Measurements from ENCODE around the gene TARDBP.
"Not testable (repeated sequence)": the region's sequence is repeated elsewhere in the genome, so short reads cannot be mapped to it uniquely, and the experiment has no call there.

Gene TARDBP

DNA sequence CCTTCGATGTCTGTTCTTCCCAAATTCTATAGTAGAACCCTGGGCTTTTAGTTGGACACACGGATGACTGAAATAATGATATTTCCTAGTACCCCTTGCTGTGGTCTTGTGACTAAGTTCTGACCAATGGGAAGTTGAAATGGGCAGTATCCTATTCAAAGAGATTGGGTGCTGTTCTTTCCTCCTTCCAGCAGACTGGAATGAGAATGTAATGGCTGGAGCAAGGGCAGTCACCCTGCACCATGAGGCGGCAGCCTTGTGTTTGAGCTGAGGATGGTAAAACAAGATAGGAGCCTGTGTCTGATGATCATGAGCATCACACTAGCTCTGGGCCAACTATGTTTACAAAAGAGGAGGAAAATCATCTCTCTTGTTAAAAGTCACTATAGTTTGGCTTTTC, 52.5 kb downstream of the TARDBP start:
- no peak for DNase-seq (ENCODE audit: insufficient read length, low spot score)
- no peak for TF ChIP-seq PAX5 (IDR thresholded peaks at IDR 0.05; ENCODE audit: insufficient read depth, low read length, severe bottlenecking)
- no peak for TF ChIP-seq POLR2AphosphoS5 (IDR thresholded peaks at IDR 0.05; ENCODE audit: low read depth, low read length)
- TF ChIP-seq SPI1 (IDR thresholded peaks at IDR 0.05; ENCODE audit: low read depth, low read length): no peak
- TF ChIP-seq POU2F2 (IDR thresholded peaks at IDR 0.05; ENCODE audit: low read depth, low read length): no peak
- TF ChIP-seq POLR2A (IDR thresholded peaks at IDR 0.05; ENCODE audit: low read depth, low read length): no peak
- no peak for TF ChIP-seq TAF1 (IDR thresholded peaks at IDR 0.05; ENCODE audit: low read depth, low read length)
- no peak for FAIRE-seq

DNA sequence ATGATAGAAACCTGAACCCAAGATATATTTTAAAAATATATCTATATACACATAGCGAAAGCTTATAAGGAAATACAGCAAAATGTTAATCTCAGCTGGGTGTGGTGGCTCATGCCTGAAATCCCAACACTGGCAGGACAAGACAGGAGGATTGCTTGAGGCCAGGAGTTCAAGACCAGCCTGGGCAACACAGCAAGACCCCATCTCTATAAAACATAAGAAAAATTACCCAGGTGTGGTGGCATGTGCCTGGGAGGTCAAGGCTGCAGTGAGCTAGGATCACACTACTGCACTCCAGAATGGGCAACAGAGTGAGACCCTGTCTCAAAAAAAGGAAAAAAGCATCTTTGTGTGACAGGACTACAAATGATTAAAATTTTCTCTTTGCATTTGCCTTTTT, 53.3 kb downstream of the TARDBP start:
- TF ChIP-seq SPI1 (IDR thresholded peaks at IDR 0.05; ENCODE audit: low read depth, low read length): no peak
- no peak for TF ChIP-seq POU2F2 (IDR thresholded peaks at IDR 0.05; ENCODE audit: low read depth, low read length)
- TF ChIP-seq PAX5 (IDR thresholded peaks at IDR 0.05; ENCODE audit: insufficient read depth, low read length, severe bottlenecking): no peak
- TF ChIP-seq POLR2A (IDR thresholded peaks at IDR 0.05; ENCODE audit: low read depth, low read length): no peak
- no peak for TF ChIP-seq TAF1 (IDR thresholded peaks at IDR 0.05; ENCODE audit: low read depth, low read length)
- no peak for TF ChIP-seq POLR2AphosphoS5 (IDR thresholded peaks at IDR 0.05; ENCODE audit: low read depth, low read length)
- DNase-seq (ENCODE audit: insufficient read length, low spot score): no peak
- no peak for FAIRE-seq

DNA sequence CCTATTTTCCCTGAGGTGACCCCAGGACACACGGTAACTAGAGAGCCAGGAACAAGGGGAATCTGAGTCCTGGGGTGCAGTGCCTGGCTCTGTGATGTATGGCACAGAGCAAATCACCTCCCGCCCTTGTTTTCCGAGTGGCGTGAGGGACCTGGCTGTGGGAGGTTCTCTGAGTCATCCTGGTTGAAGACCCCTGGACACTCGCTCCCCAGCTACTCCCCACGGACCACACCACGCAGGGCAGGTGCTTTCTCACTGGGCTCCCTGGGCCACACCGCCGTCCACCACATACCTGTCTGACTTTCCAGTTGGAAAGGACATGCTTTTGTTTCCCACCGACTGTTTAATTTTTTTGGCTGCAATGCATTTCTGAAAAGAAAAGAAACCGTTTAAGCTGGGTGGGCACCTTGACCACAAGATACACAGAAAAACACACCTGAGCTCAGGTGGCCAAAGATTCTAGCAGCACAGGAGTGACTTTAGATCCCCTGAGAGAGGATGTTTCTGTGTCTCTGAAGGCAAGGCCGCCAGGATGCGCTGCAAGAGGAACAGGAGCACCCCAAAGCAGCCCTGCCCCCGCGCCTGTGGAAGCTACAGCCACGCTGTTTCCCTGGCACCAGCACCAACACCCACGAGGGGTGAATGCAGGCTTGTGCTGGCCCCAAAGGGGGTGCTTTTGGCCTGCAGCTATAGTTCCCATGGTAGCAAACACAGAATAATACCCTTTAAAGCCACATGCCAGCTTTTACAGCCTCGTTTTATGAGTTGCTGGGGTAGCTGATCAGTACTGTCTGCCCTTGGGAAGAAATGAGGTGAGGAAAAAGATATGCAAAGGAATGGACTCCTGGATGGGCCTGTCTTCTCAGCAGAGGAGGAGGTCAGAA, 55.5 kb downstream of the TARDBP start:
- FAIRE-seq (no peak), DNase-seq (ENCODE audit: insufficient read length, low spot score) (no peak)
- TF ChIP-seq PAX5 (IDR thresholded peaks at IDR 0.05; ENCODE audit: insufficient read depth, low read length, severe bottlenecking) (no peak), POLR2AphosphoS5 (IDR thresholded peaks at IDR 0.05; ENCODE audit: low read depth, low read length) (no peak), POU2F2 (IDR thresholded peaks at IDR 0.05; ENCODE audit: low read depth, low read length) (no peak), TAF1 (IDR thresholded peaks at IDR 0.05; ENCODE audit: low read depth, low read length) (no peak), POLR2A (IDR thresholded peaks at IDR 0.05; ENCODE audit: low read depth, low read length) (no peak), SPI1 (IDR thresholded peaks at IDR 0.05; ENCODE audit: low read depth, low read length) (no peak)

DNA sequence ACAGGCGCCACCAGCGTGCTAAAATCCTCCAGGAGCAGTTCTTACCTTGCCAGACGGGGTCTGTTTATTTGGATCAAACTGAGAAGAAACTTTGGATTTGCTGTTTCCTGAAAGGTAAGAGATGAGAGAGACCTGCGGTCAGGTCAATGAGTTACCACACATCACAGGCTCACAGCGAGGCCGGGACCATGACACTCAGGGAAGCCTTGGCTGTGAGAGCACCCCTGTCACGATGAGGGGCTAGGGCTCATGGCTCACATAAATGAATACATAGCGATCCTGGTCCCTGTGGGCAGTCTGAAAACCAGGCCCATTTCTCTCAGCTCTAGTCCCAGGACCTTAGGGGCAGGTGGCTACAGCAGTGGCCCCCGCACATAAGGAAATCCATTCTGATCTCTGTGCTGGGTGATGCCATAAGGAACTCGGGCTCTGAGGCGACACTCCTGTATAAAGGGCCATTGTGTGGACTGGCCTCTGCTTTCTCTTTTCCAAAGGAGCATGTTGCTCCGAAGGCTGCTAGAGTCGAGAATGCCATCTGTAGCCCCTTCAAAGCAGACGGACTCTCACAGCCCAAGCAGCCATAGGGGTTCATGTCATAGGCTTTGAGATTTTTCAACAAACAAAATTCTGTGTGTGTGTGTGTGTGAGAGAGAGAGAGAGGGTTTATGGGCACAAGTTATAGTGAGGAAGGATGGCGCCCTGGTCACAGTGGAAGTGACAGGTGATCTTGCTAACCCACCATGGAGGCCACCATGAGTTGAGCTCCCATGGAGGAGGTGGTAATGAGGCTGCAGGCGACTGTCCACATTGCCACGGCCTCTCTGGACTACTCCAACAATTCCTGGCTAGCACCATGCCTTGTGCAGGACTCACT, 56.4 kb downstream of the TARDBP start:
- TF ChIP-seq TAF1 (IDR thresholded peaks at IDR 0.05; ENCODE audit: low read depth, low read length) (no peak), SPI1 (IDR thresholded peaks at IDR 0.05; ENCODE audit: low read depth, low read length) (no peak), POLR2AphosphoS5 (IDR thresholded peaks at IDR 0.05; ENCODE audit: low read depth, low read length) (no peak), POU2F2 (IDR thresholded peaks at IDR 0.05; ENCODE audit: low read depth, low read length) (no peak), PAX5 (IDR thresholded peaks at IDR 0.05; ENCODE audit: insufficient read depth, low read length, severe bottlenecking) (no peak), POLR2A (IDR thresholded peaks at IDR 0.05; ENCODE audit: low read depth, low read length) (no peak)
- no peak for FAIRE-seq
- no peak for DNase-seq (ENCODE audit: insufficient read length, low spot score)

DNA sequence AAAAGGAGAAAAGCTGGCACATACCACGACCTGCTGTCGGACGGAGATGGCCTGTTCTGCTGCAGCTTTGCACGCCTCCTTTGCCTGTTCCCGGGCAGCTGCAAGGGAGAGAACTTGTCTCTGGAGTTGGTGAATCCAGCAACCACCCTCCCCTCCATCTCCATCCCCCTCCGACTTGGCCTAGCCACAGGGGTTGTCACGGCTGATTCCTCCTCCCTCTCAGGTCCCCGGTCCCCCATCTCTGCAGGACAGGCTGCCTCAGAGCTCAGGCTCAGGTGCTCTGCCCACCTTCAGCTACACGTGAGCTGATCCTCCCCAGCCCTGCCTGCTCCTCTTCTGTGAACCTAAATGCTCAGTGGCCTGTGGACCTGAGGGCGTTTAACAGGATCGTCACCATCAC, 58.4 kb downstream of the TARDBP start:
- DNase-seq (ENCODE audit: insufficient read length, low spot score): no peak
- FAIRE-seq: no peak
- no peak for TF ChIP-seq POLR2AphosphoS5 (IDR thresholded peaks at IDR 0.05; ENCODE audit: low read depth, low read length)
- no peak for TF ChIP-seq POU2F2 (IDR thresholded peaks at IDR 0.05; ENCODE audit: low read depth, low read length)
- no peak for TF ChIP-seq PAX5 (IDR thresholded peaks at IDR 0.05; ENCODE audit: insufficient read depth, low read length, severe bottlenecking)
- TF ChIP-seq POLR2A (IDR thresholded peaks at IDR 0.05; ENCODE audit: low read depth, low read length): no peak
- TF ChIP-seq SPI1 (IDR thresholded peaks at IDR 0.05; ENCODE audit: low read depth, low read length): no peak
- no peak for TF ChIP-seq TAF1 (IDR thresholded peaks at IDR 0.05; ENCODE audit: low read depth, low read length)

DNA sequence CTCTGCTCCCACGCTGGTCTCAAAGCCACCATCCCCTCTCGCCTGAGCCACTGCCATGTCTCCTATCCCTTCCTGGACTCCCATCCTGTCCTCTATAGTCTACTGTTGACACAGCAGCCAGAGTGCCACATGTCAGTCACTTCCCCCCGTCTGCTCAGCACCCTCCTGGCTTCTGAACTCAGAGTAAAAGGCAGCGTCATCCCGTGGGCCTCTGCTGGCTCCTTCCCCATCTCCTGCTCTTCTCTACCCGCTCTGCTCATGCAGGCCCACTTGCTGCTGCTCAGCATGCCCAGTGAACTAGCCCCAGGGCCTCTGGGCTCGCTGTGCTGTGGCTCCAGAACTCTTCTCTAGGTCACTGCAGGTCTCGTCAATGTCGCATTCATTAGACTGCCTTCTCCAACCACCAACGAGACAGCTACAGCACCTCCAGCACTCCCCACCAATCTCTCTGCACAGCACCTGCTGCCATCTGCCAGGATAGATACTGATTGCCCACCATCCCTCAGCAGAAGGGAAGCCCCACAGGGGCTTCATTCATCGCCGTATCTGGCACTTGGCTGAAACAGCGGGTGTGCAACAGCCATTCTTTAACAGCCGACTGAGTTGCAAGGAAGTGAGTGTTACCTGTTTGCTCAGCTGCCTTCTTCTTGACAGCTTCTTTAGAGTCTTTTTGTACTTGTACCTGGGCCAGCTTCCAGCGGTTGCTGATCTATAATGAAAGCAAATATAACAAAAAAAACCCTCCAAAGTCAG, 59.2 kb downstream of the TARDBP start:
- TF ChIP-seq PAX5 (IDR thresholded peaks at IDR 0.05; ENCODE audit: insufficient read depth, low read length, severe bottlenecking) (no peak), TAF1 (IDR thresholded peaks at IDR 0.05; ENCODE audit: low read depth, low read length) (no peak), SPI1 (IDR thresholded peaks at IDR 0.05; ENCODE audit: low read depth, low read length) (no peak), POLR2A (IDR thresholded peaks at IDR 0.05; ENCODE audit: low read depth, low read length) (no peak), POLR2AphosphoS5 (IDR thresholded peaks at IDR 0.05; ENCODE audit: low read depth, low read length) (no peak), POU2F2 (IDR thresholded peaks at IDR 0.05; ENCODE audit: low read depth, low read length) (no peak)
- DNase-seq (ENCODE audit: insufficient read length, low spot score) (no peak), FAIRE-seq (no peak)

DNA sequence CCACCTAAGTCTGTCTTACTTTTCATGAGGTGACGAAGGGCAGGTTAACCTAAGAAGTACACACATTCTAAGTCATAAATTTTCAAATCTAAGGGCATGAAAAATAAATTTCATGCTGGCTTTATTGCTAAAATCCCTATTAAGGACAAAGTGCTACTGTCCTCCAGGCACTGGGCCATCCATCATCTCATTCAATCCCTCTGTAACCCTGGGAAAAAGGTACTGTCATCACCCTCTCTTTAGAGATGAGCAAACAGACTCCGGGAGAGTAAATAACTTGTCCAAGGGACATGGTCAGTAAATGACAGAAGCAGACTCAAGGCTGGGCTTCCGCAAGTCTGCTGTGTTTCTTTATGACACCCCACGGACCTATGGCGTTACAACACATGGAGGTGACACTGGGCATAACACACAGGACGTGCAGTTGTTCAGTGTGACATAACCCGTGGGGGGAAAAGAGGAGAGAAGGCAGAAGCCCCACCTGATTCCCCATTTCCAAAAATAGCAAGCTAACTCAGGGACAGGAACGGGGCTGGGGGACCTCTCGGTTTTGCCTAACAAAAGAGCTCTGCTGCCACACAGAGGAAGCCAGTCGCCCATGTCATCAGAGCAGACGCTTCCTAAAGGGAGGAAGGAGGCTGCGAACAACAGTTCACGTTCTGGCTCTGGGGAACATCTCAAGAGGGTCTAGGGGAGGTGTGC, 59.9 kb downstream of the TARDBP start:
- peak; percentile 28 for FAIRE-seq
- TF ChIP-seq TAF1 (IDR thresholded peaks at IDR 0.05; ENCODE audit: low read depth, low read length) (no peak), POLR2AphosphoS5 (IDR thresholded peaks at IDR 0.05; ENCODE audit: low read depth, low read length) (no peak), POU2F2 (IDR thresholded peaks at IDR 0.05; ENCODE audit: low read depth, low read length) (no peak), SPI1 (IDR thresholded peaks at IDR 0.05; ENCODE audit: low read depth, low read length) (no peak), POLR2A (IDR thresholded peaks at IDR 0.05; ENCODE audit: low read depth, low read length) (no peak), PAX5 (IDR thresholded peaks at IDR 0.05; ENCODE audit: insufficient read depth, low read length, severe bottlenecking) (no peak)
- DNase-seq (ENCODE audit: insufficient read length, low spot score): no peak

DNA sequence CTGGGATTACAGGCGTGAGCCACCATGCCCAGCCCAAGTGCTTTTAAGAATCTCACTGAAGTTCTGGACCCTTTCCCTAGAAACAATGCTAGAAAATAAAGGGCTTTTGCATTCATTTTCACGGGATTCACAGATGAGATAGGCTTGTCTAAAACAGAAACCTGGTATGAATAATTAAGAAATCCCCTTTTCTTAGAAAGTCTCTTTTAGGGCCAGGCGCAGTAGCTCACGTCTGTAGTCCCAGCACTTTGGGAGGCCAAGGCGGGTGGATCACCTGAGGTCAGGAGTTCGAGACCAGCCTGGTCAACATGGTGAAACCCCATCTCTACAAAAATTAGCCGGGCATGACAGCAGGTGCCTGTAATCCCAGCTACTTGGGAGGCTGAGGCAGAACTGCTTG, 60.9 kb downstream of the TARDBP start:
- not testable (repeated sequence) for DNase-seq (ENCODE audit: insufficient read length, low spot score); FAIRE-seq
